HL-60/S4 treated with retinoic acid at 250 ng/mL for 4 days and 3 days (cell line): ENCODE data around the gene FOSB.
"Not testable (repeated sequence)": the region's sequence is repeated elsewhere in the genome, so short reads cannot be mapped to it uniquely, and the experiment has no call there.

Source experiments
- in situ Hi-C: fragments of 300-500 bp; cut with MboI; formaldehyde crosslinking; loops from 2 replicates; pipeline ENCODE4 v1.7.0; 2022; ENCODE audit warnings: low sequenced_read_pairs

Gene FOSB

GRCh38 chr19:45467456-45468158 is at the start of gene FOSB:
Gene FOSB, plus strand, starts transcription at chr19:45467996. Its CDS starts 591 bp downstream, at chr19:45468587.
- in situ Hi-C loops = no loop called here

DNA sequence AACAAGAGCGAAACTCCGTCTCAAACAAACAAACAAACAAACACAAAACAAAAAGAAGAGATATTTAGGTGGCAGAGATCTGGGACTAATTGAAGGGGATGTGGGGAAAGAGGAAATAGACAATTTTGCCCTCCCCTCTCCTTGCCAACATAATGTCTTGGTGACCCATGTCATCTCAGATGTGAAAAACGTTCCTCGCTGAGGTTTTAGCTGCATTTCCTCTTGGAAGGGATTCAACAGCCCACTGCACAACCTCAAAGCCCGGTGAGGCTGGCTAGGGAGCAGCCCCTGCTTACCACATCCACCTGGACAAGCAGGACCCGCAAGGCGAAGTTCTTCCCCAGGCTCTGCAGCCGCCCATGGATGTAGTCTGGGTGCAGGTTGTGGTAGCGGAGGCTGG is 49.0 kb upstream of the FOSB start:
- in situ Hi-C loops = no loop called here

DNA sequence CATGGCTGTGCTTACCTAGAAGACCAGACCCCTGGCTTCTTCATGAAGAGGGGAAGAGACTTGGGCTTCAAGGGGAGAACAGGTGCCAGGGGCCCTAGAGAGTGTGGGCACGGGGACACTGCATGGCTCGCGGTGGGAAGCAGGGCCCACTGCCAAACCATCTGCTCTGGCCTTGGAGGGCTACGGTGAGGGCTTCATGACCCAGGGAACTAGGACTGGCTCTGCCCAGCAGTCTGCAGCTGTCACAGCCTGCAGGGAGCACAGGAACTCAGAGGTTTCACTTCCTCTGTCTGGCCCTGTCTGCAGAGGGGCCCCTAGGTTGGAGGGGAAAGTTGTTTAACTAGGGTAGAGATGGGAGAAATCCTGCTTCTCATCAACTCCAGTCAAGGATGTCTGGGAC is 48.4 kb upstream of the FOSB start:
- in situ Hi-C loops = no loop called here

- in situ Hi-C loops = no loop called here
Measured at GRCh38 chr19:45419895-45420294, 47.9 kb upstream of the FOSB start.

- in situ Hi-C loops = no loop called here
Measured at GRCh38 chr19:45420356-45420755, 47.4 kb upstream of the FOSB start.

GRCh38 chr19:45420871-45421270 is 46.9 kb upstream of the FOSB start:
- in situ Hi-C loops = no loop called here

- in situ Hi-C loops = no loop called here
Measured at GRCh38 chr19:45421947-45422498, 45.8 kb upstream of the FOSB start.

DNA sequence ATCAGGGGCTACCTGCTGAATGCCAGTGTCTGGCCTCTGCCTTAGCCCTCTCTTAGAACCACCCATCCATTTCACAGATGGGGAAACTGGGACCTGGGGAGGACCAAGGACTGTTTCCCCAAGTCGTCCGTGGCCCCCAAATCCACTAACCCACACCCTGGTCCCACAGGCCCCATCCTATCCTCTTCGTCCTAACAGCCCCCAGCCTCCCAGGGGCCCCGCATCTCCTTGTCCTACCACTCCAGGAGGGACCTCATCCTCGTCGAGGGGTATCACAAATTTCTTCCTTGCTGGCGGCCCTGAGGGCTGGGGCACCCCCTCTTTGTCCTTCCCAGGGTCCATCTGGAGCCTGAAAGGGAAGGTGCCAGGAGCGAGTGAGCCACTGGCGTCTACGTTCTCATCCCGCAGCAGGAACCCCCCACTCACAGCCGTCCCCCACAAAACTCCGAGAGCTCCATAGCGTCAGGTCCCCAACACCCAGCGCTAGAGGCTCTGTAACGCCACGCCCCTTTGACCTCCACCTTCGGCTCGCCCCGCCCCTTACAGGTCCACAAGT is 44.7 kb upstream of the FOSB start:
- in situ Hi-C loops = no loop called here

GRCh38 chr19:45423589-45424190 is 44.1 kb upstream of the FOSB start, which contains the start of gene ERCC1:
Gene ERCC1, minus strand, starts transcription at chr19:45423917. Its CDS starts 543 bp downstream, at chr19:45423374.
- in situ Hi-C loops = no loop called here

- in situ Hi-C loops = no loop called here
Measured at GRCh38 chr19:45424191-45425058, 43.4 kb upstream of the FOSB start.

- in situ Hi-C loops = no loop called here
Measured at GRCh38 chr19:45428384-45429231, 39.2 kb upstream of the FOSB start.

DNA sequence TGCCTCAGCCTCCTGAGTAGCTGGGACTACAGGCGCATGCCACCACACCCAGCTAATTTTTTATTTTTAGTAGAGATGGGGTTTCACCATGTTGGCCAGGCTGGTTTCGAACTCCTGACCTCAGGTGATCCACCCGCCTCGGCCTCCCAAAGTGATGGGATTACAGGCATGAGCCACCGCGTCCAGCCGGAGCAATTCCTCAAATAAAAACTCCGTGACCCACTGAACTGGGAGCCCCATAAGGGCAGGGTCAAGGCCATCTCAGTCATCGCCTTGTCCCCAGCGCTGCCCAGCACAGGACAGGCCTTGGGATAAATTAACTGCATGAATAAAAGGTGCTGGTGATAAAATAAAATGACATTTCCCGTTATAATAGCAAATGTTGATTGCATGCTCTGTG is 37.9 kb upstream of the FOSB start:
- in situ Hi-C loops = not testable (repeated sequence)

- in situ Hi-C loops = not testable (repeated sequence)
Measured at GRCh38 chr19:45431008-45431407, 36.8 kb upstream of the FOSB start.

DNA sequence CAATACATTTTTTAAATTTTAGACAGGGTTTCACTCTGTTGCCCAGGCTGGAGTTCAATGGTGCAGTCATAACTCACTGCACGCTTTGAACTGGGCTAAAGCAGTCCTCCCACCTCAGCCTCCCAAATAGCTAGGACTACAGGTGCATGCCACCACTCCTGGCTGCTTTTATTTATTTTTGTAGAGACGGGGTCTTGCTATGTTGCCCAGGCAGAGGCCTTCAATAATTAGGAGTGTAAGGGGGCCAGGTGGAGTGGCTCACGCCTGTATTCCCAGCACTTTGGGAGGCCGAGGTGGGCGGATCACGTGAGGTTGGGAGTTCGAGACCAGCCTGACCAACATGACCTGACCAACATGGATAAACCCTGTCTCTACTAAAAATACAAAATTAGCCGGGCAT is 35.3 kb upstream of the FOSB start:
- in situ Hi-C loops = not testable (repeated sequence)

DNA sequence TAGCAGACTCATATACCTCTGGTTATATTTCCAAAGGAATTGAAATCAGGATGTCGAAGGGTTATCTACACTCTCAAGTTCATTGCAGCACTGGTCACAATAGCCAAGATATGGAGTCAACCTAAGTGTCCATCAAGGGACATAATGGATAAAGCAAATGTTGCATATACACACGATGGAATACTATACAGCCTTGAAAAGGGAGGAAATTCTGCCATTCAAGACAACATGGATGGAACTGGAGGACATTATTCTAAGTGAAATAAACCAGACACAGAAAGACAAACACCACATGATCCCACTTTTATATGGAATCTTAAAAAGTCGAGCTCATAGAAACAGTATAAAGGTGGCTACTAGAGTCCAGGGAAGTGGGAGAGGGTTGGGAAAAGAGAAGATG is 30.5 kb upstream of the FOSB start:
- in situ Hi-C loops = no loop called here

DNA sequence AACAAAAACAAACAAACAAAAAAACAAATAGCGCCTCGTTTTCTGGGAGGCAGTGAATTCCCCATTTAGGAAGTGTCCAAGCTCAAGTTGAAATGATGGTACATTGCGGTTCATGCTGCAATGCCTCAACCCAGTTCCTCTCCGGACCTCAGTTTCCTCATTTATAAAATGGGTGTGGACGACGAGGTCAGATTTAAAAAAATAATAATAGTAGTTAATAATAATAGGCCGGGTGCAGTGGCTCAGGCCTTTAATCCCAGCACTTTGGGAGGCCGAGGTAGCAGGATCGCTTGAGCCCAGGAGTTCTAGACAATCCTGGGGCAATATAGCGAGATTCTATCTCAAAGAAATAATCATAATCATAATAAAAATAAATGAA is 28.6 kb upstream of the FOSB start:
- in situ Hi-C loops = no loop called here

DNA sequence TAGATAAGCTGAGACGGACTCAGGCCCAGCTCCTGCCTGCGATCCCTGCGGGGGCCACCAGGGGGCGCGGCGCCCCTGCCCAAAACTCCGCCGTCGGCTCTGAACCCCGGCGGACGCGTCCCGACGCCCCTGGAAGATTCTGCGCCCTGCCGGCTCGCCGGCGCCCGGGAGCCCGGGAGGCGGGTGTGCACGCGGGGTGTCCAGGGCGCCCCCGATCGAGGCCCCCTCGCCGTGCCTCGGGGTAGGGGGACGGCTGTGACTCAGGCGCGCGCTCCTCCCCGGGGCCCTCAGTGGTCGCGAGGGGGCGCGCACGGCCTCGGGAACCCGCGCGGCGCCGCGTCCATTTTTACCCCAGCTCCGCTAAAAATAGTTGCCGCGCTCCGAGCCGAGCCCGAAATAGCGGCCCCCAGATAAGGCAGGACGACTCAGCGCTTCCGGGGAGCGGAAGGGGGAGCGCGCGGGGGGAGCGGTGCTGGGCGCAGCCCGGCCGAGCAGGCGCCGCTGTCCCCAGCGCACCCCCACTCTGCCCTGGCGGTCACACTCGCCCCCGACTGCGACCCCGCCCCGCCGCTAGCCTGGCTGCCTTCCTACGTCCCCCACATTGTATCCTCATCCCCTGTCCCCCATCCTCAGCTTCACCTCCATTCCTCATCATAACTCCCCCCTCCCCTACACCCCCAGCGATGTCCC is 28.1 kb upstream of the FOSB start:
- in situ Hi-C loops = loop anchor here (5.0 kb wide), 1 partner anchor 38 kb away; no protein-coding TSS in a partner anchor

DNA sequence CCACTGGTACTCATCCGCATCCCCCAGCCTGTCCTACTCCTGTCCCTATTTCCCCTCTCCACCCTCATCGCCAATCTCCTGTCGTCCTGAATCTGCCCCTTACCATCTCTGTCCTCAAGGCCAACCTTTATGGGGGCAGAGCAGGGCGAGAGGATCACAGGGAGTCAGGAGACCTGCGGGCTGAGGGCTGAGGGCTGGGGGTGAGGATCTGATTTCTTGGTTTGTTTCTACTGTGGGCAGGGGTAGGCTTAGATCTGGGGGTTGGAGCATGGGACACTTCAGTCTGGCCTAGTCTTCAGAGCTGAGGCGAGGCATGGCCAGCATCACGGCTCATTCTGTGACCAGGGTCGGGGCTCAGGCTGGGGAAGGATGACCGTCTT is 27.5 kb upstream of the FOSB start:
- in situ Hi-C loops = loop anchor here (5.0 kb wide), 1 partner anchor 37 kb away; no protein-coding TSS in a partner anchor

DNA sequence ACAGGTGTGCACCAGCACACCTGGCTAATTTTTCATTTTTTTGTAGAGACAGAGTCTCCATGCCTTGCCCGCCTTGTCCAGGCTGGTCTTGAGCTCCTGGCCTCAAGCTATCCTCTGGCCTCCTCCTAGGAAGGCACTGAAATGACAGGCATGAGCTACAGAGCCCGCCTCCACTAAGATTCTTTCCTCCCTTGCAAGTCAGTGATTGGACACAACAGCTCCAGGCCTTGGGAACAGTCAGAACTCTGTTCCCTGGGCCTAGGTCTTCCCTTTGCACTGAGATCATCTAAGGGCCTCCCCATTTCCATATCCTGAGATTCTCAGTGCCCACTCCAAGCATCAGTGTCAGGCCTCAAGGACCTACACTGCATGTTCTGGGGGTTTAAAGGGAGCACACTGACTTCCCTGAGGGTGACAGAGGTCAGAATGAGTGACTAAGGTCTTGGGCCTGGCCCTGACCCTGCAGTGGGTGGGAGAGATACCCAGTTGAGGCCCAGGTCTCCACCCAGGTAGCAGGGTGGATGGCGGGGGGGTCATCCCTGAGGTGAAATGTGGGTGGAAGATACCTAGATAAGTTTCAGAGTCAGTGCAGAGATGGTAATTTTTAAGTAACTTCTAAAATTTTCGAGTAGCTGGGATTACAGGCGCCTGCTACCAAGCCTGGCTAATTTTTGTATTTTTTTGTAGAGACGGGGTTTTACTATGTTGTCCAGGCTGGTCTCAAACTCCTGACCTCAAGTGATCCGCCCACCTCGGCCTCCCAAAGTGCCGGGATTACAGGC is 26.7 kb upstream of the FOSB start:
- in situ Hi-C loops = loop anchor here (5.0 kb wide), 1 partner anchor 36 kb away; no protein-coding TSS in a partner anchor
